Gastrocnemius medialis (tissue), 4 donors: ENCODE measurements around the gene PAH.

Source experiments
- POLR2A ChIP-seq, 2 donors: fragments of 450-650 bp; IDR thresholded peaks; one replicate each; pipeline ENCODE4 v1.6.1; 2017; ENCODE audit warnings: antibody characterized with exemption in 2 of 2, mild to moderate bottlenecking in 2 of 2, moderate library complexity in 2 of 2
- TF ChIP-seq, protein P1 (sequence below), 5 experiments: fragments of 450-650 bp in 3 of 5; fragments of 200-600 bp in 2 of 5; sonication (generic) in 2 of 5; IDR thresholded peaks in 4 of 5; conservative IDR thresholded peaks in 1 of 5; 1 replicate in 4 of 5; 2 replicates in 1 of 5; pipeline ENCODE4 v1.5.1; 2016 to 2019; ENCODE audit warnings: antibody characterized with exemption in 5 of 5, mild to moderate bottlenecking in 3 of 5, moderate library complexity in 3 of 5

DNA sequence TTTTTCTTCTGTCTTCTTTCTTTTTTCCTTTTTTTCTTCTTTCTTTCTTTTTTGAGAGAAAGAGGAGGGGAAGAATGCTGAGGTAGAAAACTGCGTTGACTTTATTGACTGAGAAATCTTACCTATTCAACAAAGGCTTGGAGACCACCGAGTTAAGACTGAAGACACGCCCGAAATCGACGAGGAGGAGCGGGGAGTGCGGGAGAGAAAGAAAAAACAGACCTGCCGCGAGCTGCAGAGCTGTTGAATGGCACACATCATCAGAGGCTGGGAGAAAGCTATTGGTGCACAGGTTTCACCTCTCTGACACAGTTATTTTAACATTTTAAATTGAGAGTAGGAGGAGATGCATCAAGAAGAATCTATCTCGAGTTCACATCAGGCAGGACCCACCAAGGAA lies 45.5 kb upstream of the PAH start:
- no peak for TF ChIP-seq POLR2A (IDR thresholded peaks at IDR 0.05)
- TF ChIP-seq, protein P1, sequence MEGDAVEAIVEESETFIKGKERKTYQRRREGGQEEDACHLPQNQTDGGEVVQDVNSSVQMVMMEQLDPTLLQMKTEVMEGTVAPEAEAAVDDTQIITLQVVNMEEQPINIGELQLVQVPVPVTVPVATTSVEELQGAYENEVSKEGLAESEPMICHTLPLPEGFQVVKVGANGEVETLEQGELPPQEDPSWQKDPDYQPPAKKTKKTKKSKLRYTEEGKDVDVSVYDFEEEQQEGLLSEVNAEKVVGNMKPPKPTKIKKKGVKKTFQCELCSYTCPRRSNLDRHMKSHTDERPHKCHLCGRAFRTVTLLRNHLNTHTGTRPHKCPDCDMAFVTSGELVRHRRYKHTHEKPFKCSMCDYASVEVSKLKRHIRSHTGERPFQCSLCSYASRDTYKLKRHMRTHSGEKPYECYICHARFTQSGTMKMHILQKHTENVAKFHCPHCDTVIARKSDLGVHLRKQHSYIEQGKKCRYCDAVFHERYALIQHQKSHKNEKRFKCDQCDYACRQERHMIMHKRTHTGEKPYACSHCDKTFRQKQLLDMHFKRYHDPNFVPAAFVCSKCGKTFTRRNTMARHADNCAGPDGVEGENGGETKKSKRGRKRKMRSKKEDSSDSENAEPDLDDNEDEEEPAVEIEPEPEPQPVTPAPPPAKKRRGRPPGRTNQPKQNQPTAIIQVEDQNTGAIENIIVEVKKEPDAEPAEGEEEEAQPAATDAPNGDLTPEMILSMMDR (IDR thresholded peaks at IDR 0.05 in 4 of 5, conservative IDR thresholded peaks at IDR 0.05 in 1 of 5) = no peak
